HG02588 (cell line): ENCODE measurements around the gene TUBB2B.

Experiments
- ATAC-seq: cut with Tn5 transposase; IDR thresholded peaks from one replicate; pipeline ENCODE4 v1.9.1; 2021; ENCODE audit warnings: mild to moderate bottlenecking, moderate library complexity; ENCODE audit not compliant: unreplicated experiment

TUBB2B gene

DNA sequence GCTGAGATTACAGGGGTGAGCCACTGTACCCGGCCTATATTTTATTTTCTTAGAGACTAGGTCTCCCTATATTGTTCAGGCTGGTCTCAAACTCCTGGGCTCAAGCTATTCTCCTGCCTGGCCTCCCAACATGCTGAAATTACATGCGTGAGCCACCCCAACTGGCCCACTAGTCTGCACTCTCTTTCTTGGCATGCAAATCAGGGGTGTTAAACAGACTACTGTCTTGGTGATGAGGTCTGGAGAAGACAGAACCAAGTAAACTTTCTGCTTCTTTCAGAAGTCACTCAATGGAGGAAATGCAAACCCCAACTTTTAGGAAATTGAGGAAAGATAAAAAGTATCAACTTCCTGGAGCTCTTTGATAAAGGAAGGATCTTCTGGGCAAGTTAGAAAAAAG lies 8.0 kb upstream of the TUBB2B start:
- no peak for ATAC-seq

- ATAC-seq = no peak
Measured at GRCh38 chr6:3233904-3234303, 6.5 kb upstream of the TUBB2B start.

DNA sequence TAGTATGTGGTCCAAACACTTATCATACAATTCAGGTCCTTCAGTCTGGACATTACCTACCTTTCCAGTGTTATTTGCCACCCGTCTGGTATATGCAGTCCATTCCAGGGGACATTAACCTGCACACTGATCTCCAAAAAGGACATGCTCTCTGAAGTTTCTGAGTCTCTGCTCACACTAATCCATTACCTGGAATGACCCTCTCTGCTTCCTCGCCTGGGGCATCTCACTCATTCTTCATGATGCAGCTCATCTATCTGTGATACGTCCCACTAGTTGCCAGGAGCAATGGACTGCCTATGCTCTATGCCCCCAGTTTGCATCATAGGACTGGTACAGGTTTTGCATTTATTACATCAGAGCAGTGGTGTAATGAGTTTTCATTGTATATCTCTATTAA lies 5.9 kb upstream of the TUBB2B start:
- no peak for ATAC-seq

- ATAC-seq = no peak
Measured at GRCh38 chr6:3232017-3232945, 4.8 kb upstream of the TUBB2B start.

GRCh38 chr6:3231247-3232016 lies 4.0 kb upstream of the TUBB2B start:
- ATAC-seq = no peak

DNA sequence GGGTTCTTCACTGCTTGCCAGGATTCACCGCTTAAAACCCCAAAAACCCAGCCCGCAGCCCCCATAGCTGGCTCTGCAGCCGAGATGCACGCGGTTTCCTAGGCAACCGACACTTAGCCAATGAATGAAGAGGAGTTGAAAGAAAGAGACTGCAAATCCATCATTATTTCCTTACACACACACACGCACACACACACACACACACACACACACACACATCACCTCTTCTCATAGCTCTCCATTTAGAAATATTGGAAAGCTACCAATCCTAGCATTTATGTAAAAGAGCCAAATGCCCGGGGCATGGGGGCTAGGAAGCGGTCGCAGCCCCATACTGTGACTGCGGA lies 3.4 kb upstream of the TUBB2B start:
- no peak for ATAC-seq

DNA sequence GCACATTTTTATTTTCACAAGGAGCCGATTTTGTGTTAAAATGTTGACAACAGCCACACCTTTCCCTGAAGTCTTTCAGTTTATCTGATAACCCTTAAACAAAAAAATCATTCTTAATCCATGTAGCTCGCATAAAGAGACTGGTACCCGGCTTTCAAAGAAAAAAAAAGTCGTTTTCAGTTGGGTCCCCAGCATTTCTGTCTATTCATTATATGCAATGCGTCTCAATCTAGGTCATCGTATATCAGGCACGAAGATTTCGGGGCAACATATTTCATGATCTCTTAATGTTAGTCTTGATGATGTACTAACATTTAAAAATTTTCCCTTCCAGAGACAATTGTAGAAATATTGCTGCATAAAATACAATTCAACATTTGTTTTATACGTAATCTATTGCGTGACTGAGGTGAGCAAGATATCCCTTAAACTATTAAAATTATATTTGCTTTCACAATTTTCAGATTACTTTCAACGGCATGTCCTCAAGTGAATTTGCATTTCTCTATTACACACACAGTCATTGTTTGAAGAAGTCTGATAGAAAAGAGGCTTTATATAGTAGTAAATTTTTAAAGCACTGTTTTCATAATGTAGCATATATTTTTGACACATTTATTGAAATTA lies 2.9 kb upstream of the TUBB2B start:
- no peak for ATAC-seq

- no peak for ATAC-seq
Measured at GRCh38 chr6:3229566-3230178, 2.2 kb upstream of the TUBB2B start.

- ATAC-seq = no peak
Measured at GRCh38 chr6:3228771-3229565, 1.5 kb upstream of the TUBB2B start.

DNA sequence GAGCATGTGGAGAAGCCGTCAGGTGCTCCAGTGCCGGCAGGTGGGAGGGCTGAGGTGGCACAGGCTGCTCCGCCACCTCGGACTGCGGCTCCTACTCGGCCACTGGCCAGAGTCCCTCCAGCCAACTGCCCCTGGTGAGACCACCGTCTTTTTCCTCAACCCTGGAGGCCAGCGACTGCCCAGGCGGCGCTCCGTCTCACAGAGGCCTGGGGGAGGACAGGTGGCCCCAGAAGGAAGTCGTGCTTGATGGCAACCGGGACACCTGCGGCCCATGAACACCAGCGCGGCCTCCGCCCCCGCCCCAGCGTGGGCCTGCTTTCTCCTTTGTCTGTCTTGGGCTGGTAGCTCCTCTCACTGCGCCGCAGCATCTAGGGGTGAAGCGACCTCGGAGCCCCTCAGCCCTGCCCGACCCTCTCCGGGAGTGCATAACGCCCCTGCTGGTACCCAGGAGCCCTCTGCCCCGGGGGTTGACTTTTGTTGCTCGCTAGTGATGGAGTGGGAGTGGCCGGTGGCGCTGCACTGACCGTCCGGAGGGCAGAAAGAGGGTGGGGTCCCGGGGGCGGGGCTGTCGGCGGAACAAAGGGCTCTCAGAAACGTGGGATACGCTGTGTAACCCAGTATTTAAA lies 706 bp upstream of the TUBB2B start:
- no peak for ATAC-seq

GRCh38 chr6:3226481-3227362 lies 731 bp downstream of the TUBB2B start:
- no peak for ATAC-seq

GRCh38 chr6:3226042-3226441 lies 1.4 kb downstream of the TUBB2B start:
- ATAC-seq = no peak

DNA sequence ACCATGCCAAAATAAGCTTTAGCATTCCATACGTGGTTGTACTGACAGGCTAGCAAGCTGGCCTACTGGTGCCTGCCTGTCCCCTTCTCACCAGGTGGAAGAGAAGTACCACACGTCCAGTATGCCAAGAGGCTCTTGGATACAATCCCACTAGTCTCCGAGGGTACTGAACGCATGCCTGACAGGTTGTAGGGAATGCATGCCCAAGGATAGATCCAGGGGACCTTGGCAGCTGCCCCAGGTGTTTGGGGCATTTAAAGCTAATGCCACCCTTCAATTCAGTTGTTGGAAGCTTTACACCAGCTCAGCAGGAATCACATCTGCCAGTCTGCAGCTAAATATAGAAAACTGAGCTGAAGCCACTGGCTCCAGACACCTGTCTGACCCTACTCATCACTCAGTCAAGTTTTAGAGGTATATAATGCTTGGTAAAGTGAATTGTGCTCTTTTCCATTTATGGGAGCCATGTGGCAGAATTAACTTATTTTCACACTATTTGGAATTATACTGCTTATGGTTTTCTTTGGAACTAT lies 4.9 kb downstream of the TUBB2B start:
- no peak for ATAC-seq

GRCh38 chr6:3221578-3221977 lies 5.9 kb downstream of the TUBB2B start:
- no peak for ATAC-seq

DNA sequence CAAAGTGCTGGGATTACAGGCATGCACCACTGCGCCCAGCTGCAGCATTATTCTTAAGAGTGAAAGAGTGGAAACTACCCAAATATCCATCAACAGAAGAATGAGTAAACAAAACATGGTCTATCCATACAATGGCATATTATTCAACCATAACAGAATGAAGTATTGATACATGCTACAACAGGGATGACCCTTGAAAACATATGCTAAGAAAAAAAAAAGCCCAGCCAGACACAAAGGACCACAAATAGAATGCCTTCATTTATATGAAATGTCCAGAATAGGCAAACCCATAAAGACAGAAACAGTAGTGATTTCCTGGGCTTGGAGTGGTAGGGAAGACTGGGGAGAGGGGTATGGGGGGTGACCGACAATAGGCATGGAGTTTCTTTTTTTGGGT lies 7.1 kb downstream of the TUBB2B start:
- no peak for ATAC-seq

- no peak for ATAC-seq
Measured at GRCh38 chr6:3218266-3218665, 9.2 kb downstream of the TUBB2B start.

DNA sequence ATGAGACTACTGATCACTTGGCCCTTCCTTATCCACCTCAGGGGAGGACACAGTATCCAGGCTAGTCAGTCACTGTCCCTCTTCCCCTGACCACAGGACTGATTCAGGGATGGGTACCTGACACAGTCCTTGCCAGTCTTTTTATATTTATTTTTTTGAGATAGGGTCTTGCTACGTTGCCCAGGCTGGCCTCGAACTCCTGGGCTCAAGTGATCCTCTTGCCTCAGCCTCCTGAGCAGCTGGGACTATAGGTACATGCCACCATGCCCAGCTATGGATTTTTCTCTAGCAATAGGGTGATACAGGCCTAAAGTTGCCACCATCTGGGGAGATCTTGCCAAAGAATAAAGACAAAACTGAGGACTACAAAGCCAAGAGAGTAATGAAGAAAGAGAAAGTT lies 10.2 kb downstream of the TUBB2B start:
- ATAC-seq = no peak

DNA sequence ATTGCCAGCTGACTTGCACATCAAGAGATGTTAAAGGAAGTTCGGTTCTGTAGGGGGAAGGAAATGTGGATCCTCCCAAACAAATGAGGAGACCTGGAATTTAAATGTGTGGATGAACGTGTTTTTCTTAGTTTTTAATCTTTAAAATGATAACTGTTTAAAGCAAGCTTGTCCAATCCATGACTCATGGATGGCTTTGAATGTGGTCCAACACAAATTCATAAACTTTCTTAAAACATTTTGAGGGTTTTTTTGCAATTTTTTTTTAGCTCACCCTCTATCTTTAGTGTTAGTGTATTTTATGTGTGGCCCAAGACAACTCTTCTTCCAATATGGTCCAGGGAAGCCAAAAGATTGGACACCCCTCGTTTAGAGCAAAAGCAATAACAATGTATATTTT lies 12.6 kb downstream of the TUBB2B start:
- no peak for ATAC-seq

GRCh38 chr6:3213334-3213695 lies 14.1 kb downstream of the TUBB2B start:
- ATAC-seq = no peak
